ENCODE data around the gene PBX3. TPM values are rescaled to one million over a fixed set of nuclear protein-coding genes. Genes with fewer than 3 reads are reported as not detected.

The PBX3 gene
- 20.3 TPM for polyA plus RNA-seq
- long read RNA-seq, donor 1, partial matches to known transcripts: 6 of 9 reads
- long read RNA-seq, donor 1, other reads (novel, unspliced or antisense): 0 of 9 reads
- long read RNA-seq, donor 2, partial matches to known transcripts: 0 of 5 reads
- long read RNA-seq, donor 2, other reads (novel, unspliced or antisense): 0 of 5 reads
- long read RNA-seq, donor 3: 0 reads
- long read RNA-seq, donor 4: 0 reads
- long read RNA-seq, donor 5, partial matches to known transcripts: 0 of 4 reads
- long read RNA-seq, donor 5, other reads (novel, unspliced or antisense): 0 of 4 reads
- long read RNA-seq, donor 6, partial matches to known transcripts: 6 of 8 reads
- long read RNA-seq, donor 6, other reads (novel, unspliced or antisense): 0 of 8 reads
- long read RNA-seq, donor 7, partial matches to known transcripts: 18 of 21 reads
- long read RNA-seq, donor 7, other reads (novel, unspliced or antisense): 0 of 21 reads
- long read RNA-seq, donor 8, partial matches to known transcripts: 0 of 3 reads
- long read RNA-seq, donor 8, other reads (novel, unspliced or antisense): 0 of 3 reads
- long read RNA-seq, donor 9, partial matches to known transcripts: 5 of 9 reads
- long read RNA-seq, donor 9, other reads (novel, unspliced or antisense): 0 of 9 reads
- long read RNA-seq, donor 10, partial matches to known transcripts: 9 of 13 reads
- long read RNA-seq, donor 10, other reads (novel, unspliced or antisense): 0 of 13 reads
- long read RNA-seq, donor 11, partial matches to known transcripts: 0 of 3 reads
- long read RNA-seq, donor 11, other reads (novel, unspliced or antisense): 0 of 3 reads

DNA sequence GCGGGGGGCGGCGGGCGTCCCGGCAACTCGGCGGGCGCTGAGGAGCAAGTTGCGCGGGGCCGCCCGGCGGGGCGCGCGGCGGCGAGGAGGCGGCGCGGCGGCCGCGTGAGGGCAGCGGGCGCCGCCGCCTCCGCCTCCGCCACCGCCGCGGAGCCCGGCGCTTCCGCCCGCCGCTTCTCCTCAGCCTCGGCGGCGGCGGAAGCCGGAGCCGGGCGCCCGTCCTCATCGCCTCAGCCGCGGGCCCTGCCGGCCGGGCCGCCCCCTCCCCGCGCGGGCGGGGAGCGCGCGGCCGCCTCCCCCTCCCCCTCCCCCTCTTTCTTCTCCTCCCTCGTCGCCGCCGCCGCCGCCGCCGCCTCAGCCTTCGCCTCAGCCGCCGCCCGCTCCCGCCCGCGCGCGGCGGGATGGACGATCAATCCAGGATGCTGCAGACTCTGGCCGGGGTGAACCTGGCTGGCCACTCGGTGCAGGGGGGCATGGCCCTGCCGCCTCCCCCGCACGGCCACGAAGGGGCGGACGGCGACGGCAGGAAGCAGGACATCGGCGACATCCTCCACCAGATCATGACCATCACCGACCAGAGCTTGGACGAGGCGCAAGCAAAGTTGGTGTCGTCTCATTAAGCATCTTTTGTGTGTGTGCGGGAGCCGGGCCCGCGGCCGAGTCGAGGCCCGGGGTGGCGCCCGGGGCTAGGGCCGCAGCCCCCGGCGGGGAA is at the start of gene PBX3:
TSS of gene PBX3 (plus strand) at position 321 of the 712 bp plus-strand sequence.
- DNase-seq: peak; percentile 16 to 72
- H3K27me3 ChIP-seq (ENCODE audit: control insufficient read depth, insufficient read depth, low read length): peaks cover 36% of the 10 kb centered on the region
- peaks cover 11% of the 10 kb centered on the region for H3K4me1 ChIP-seq (ENCODE audit: control insufficient read depth, insufficient read depth, low read length)
- H3K36me3 ChIP-seq (ENCODE audit: control insufficient read depth, insufficient read depth, low read length): no peaks in the 10 kb centered on the region
- peaks cover 5% of the 10 kb centered on the region for H3K9me3 ChIP-seq (ENCODE audit: control insufficient read depth, low read depth, low read length)
- H3K27ac ChIP-seq (ENCODE audit: low read length): peak within 1 kb of the TSS; percentile 66
- no CpG with 5 or more reads among the region's 107 CpGs for WGBS (ENCODE audit: insufficient coverage, low lambda C conversion rate)
- H3K4me3 ChIP-seq (ENCODE audit: low read length): peak within 1 kb of the TSS; percentile 65

DNA sequence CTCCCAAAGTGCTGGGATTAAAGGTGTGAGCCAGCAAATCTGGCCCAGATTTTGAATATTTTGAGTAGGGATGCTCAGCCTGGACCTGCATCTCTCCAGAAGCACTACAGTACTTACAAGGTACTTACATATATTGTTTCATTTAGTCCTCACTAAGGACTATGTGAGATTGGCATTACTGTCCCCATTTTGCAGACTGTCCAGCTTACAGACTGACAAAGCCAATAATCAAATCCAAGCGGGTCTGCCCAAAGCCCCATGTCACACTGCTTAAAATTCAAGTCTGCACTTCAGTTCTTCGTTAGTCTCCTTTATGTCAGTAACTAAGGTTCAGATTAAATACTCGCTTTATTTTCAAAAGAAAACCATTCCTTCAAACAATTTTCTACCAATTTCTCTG is 47.3 kb upstream of the PBX3 start:
- Histone ChIP-seq H3K27me3 (ENCODE audit: control insufficient read depth, insufficient read depth, low read length) (no peaks in the 10 kb centered on the region), H3K4me3 (ENCODE audit: low read length) (no peak overlapping the region), H3K27ac (ENCODE audit: low read length) (no peak overlapping the region), H3K4me1 (ENCODE audit: control insufficient read depth, insufficient read depth, low read length) (no peaks in the 10 kb centered on the region), H3K9me3 (ENCODE audit: control insufficient read depth, low read depth, low read length) (no peaks in the 10 kb centered on the region), H3K36me3 (ENCODE audit: control insufficient read depth, insufficient read depth, low read length) (no peaks in the 10 kb centered on the region)
- no peak for DNase-seq
- WGBS (ENCODE audit: insufficient coverage, low lambda C conversion rate): 100% methylated on average over 2 of the region's 3 CpGs

DNA sequence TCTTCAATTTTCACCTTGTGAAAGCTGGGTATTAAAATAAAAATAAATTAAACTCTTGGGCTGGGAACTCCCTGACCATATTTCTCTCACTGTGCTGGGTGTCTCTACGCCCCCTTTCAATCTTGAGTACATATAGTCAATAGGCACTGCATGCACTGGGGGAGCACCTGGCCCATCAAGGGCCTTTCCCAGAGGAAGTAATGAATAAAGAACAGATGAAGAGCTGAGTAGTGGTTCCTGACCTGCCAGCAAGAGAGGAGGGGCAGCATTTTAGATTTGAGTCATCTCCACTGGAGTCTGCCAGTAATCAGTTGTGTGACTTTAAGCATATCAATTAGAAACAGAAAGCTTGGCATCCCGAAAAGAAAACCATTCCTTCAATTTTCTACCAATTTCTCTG is 46.4 kb upstream of the PBX3 start:
- Histone ChIP-seq H3K27me3 (ENCODE audit: control insufficient read depth, insufficient read depth, low read length) (no peaks in the 10 kb centered on the region), H3K27ac (ENCODE audit: low read length) (no peak overlapping the region), H3K4me3 (ENCODE audit: low read length) (no peak overlapping the region), H3K9me3 (ENCODE audit: control insufficient read depth, low read depth, low read length) (no peaks in the 10 kb centered on the region), H3K4me1 (ENCODE audit: control insufficient read depth, insufficient read depth, low read length) (no peaks in the 10 kb centered on the region), H3K36me3 (ENCODE audit: control insufficient read depth, insufficient read depth, low read length) (no peaks in the 10 kb centered on the region)
- no peak for DNase-seq
- WGBS (ENCODE audit: insufficient coverage, low lambda C conversion rate): 80% methylated on average over 1 of the region's 2 CpGs

DNA sequence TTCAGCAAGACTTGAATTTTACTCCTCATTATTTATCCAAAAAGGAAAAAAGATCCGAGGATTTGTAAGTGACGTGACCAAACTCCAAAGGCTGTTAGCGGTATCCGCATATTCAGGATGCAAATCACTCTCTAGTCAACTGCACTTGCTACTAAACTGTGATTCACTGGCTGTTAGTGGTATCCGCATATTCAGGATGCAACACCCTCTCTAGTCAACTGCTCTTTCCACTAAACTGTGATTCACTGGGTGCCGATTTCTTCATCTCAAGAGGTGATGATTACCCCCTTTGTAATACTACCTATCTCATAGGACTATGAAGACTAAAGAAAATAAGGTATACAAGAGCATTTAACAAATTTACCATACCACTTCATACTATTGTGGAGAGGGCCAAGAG is 45.8 kb upstream of the PBX3 start:
- H3K27ac ChIP-seq (ENCODE audit: low read length): no peak overlapping the region
- no peaks in the 10 kb centered on the region for H3K9me3 ChIP-seq (ENCODE audit: control insufficient read depth, low read depth, low read length)
- no peaks in the 10 kb centered on the region for H3K27me3 ChIP-seq (ENCODE audit: control insufficient read depth, insufficient read depth, low read length)
- no peak for DNase-seq
- H3K4me1 ChIP-seq (ENCODE audit: control insufficient read depth, insufficient read depth, low read length): no peaks in the 10 kb centered on the region
- no peak overlapping the region for H3K4me3 ChIP-seq (ENCODE audit: low read length)
- WGBS (ENCODE audit: insufficient coverage, low lambda C conversion rate): 100% methylated on average over 1 of the region's 6 CpGs
- H3K36me3 ChIP-seq (ENCODE audit: control insufficient read depth, insufficient read depth, low read length): no peaks in the 10 kb centered on the region

DNA sequence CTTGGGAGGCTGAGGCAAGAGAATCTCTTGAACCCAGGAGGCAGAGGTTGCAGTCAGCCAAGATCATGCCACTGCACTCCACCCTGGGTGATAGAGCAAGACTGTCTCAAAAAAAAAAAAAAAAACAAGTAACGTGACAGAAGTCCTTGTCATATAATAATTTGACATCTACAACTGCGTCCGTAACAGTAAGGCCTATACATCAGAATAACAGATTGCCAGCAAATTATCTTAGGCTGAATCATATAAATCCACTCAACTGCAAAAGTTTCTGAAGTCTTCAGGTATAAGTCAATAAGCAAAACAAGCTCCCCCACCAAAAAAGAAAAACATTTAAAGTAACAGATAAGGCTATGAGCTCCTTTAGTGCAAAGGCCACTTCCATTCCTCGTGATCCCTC is 43.5 kb upstream of the PBX3 start:
- no CpG with 5 or more reads among the region's 4 CpGs for WGBS (ENCODE audit: insufficient coverage, low lambda C conversion rate)
- Histone ChIP-seq H3K4me1 (ENCODE audit: control insufficient read depth, insufficient read depth, low read length) (no peaks in the 10 kb centered on the region), H3K27me3 (ENCODE audit: control insufficient read depth, insufficient read depth, low read length) (no peaks in the 10 kb centered on the region), H3K36me3 (ENCODE audit: control insufficient read depth, insufficient read depth, low read length) (no peaks in the 10 kb centered on the region), H3K9me3 (ENCODE audit: control insufficient read depth, low read depth, low read length) (no peaks in the 10 kb centered on the region), H3K4me3 (ENCODE audit: low read length) (no peak overlapping the region), H3K27ac (ENCODE audit: low read length) (no peak overlapping the region)
- DNase-seq: no peak

DNA sequence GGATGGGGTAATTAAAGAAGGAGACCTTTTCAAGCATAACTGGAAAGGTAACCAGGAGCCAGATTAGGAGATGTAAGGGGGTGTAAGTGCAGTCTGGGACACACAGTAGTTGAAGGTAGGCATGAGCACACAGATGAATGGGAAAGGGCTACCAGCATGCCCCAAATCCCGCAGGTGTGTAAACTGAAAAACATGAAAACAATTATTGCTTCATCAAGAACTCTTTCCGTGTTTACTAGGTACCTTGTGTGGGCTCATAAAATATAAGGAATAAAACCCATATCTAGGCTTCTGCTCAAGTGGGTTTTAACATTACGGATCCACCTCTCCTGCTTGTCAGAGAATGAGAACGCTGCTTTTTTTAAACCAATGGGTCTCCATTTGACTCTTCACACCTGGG is 41.3 kb upstream of the PBX3 start:
- no peak for DNase-seq
- no peaks in the 10 kb centered on the region for H3K9me3 ChIP-seq (ENCODE audit: control insufficient read depth, low read depth, low read length)
- no peaks in the 10 kb centered on the region for H3K4me1 ChIP-seq (ENCODE audit: control insufficient read depth, insufficient read depth, low read length)
- 60% methylated on average over 1 of the region's 4 CpGs for WGBS (ENCODE audit: insufficient coverage, low lambda C conversion rate)
- H3K4me3 ChIP-seq (ENCODE audit: low read length): peak overlapping the region; percentile 86
- H3K36me3 ChIP-seq (ENCODE audit: control insufficient read depth, insufficient read depth, low read length): no peaks in the 10 kb centered on the region
- no peak overlapping the region for H3K27ac ChIP-seq (ENCODE audit: low read length)
- no peaks in the 10 kb centered on the region for H3K27me3 ChIP-seq (ENCODE audit: control insufficient read depth, insufficient read depth, low read length)

DNA sequence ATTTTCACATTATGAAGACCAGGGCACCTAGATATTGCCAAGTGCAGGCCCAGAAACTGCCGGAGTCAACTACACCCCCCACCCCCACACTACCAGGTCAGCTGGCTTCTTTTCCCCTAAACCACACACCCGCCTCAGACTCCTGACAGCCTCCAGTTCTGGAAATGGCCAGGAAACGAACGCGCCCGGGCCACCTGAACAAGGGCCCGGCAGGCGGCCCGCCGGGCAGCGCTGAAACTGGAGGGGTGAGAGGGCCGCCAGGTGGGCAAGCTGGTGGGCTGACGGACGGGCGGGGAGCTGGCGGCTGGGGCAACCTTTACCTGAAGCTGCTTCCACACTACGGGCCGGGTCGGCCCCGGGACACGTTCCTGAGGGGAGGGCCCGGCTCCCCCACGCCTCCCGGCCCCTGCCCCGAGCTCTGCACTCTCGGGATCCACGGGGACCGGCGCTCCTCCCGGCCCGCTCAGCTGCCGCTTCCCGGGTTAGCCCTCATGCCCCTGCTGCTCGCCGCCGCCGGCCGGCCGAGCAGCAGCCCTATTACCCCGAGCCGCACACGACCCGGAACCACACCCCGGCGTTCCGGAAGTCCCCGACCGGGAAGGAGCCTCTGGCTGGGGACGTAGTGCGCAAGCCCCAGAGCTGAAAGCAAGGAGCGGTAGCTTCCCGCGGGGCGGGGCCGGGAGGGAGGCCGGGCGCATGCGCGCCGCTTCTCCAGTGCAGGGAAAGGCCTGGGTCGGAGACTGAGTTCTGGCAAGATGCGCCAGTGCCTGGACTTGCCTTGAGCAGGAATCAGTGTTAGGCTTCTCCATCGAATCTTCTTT is 40.3 kb upstream of the PBX3 start, which contains the start of gene MAPKAP1:
TSS of gene MAPKAP1 (minus strand) at position 558 of the 821 bp plus-strand sequence. CDS start 34,634 bp downstream, outside the sequence.
- no peaks in the 10 kb centered on the region for H3K36me3 ChIP-seq (ENCODE audit: control insufficient read depth, insufficient read depth, low read length)
- peak; percentile 95 to 96 for DNase-seq
- WGBS (ENCODE audit: insufficient coverage, low lambda C conversion rate): no CpG with 5 or more reads among the region's 63 CpGs
- no peaks in the 10 kb centered on the region for H3K4me1 ChIP-seq (ENCODE audit: control insufficient read depth, insufficient read depth, low read length)
- peak within 1 kb of the TSS; percentile 86 for H3K4me3 ChIP-seq (ENCODE audit: low read length)
- H3K9me3 ChIP-seq (ENCODE audit: control insufficient read depth, low read depth, low read length): no peaks in the 10 kb centered on the region
- no peak within 1 kb of the TSS for H3K27ac ChIP-seq (ENCODE audit: low read length)
- H3K27me3 ChIP-seq (ENCODE audit: control insufficient read depth, insufficient read depth, low read length): no peaks in the 10 kb centered on the region

DNA sequence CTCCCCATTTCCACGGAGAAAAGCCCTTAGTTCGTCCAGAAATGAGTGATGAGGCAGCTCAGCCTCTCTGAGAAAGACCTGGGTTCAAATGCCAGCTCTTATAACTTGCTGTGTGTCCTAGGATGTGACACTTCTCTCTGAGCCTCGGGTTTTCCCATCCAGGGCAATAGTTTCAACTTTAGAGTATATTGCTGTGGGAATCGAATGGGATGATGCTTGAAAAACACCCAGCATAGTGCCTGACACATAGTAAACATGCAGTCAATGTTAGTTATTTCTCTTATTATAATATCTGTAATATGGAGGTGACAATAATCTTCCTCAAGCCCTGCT is 39.7 kb upstream of the PBX3 start:
- Histone ChIP-seq H3K9me3 (ENCODE audit: control insufficient read depth, low read depth, low read length) (no peaks in the 10 kb centered on the region), H3K27me3 (ENCODE audit: control insufficient read depth, insufficient read depth, low read length) (no peaks in the 10 kb centered on the region), H3K27ac (ENCODE audit: low read length) (no peak overlapping the region), H3K4me3 (ENCODE audit: low read length) (peak overlapping the region; percentile 86), H3K4me1 (ENCODE audit: control insufficient read depth, insufficient read depth, low read length) (no peaks in the 10 kb centered on the region), H3K36me3 (ENCODE audit: control insufficient read depth, insufficient read depth, low read length) (no peaks in the 10 kb centered on the region)
- WGBS (ENCODE audit: insufficient coverage, low lambda C conversion rate): 100% methylated on average over 1 of the region's 4 CpGs
- no peak for DNase-seq

DNA sequence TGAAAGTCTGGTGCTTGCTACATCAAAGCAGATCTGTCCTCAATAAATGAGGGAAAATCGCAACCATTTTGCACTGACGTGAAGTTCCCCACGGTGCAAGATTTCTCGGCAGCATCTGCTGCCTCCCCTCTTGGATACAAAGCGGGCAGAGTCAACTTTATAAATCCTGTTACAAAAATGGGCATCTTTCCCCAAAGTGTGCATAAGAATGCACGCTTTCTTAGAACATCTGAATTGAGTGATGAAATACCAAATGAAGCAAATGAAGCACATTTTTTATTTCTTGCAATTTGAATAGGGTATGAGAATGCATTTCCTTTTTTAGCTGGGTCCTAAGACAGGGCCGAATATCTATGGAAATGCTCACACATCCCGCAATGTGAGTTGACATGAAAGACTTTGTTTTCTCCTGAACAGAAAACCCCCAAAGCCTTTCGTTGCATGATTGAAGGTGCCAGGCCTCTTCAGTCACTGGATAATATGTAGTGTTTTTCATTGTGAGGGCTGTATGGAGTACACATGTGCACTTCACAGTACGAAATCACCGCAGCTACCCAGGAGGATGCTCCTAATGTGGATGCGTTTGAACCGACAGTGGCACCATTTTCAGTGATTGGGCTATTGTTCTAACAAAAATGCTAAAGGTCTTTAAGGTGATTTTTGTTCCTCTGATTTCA is 20.6 kb upstream of the PBX3 start:
- H3K27me3 ChIP-seq (ENCODE audit: control insufficient read depth, insufficient read depth, low read length): peaks cover 5% of the 10 kb centered on the region
- H3K36me3 ChIP-seq (ENCODE audit: control insufficient read depth, insufficient read depth, low read length): no peaks in the 10 kb centered on the region
- H3K4me3 ChIP-seq (ENCODE audit: low read length): no peak overlapping the region
- no peaks in the 10 kb centered on the region for H3K4me1 ChIP-seq (ENCODE audit: control insufficient read depth, insufficient read depth, low read length)
- no peaks in the 10 kb centered on the region for H3K9me3 ChIP-seq (ENCODE audit: control insufficient read depth, low read depth, low read length)
- DNase-seq: no peak
- no peak overlapping the region for H3K27ac ChIP-seq (ENCODE audit: low read length)
- 90% methylated on average over 2 of the region's 13 CpGs for WGBS (ENCODE audit: insufficient coverage, low lambda C conversion rate)

Data from large intestine (tissue), 12 donors.